HEK293 (cell line): Measurements from ENCODE around the gene LGALS4.

Experiments
- CTCF ChIA-PET: fragments of 350-600 bp; formaldehyde crosslinking; extraction: SDS; loops from one replicate; lab custom pipeline; 2021; ENCODE audit warnings: antibody characterized with exemption; lab: Yijun Ruan, JAX
- POLR2A ChIA-PET: fragments of 300-600 bp; formaldehyde crosslinking; extraction: SDS; loops from one replicate; lab custom pipeline; 2020; ENCODE audit warnings: antibody characterized with exemption, inconsistent platforms; lab: Yijun Ruan, JAX
- H3K27ac ChIP-seq: fragments of 200-500 bp; sonication (Bioruptor generic); 2 replicates; pipeline ENCODE4 v1.5.1; 2014; ENCODE audit warnings: low read depth, low read length, control low read depth, inconsistent platforms; ENCODE audit errors: extremely low read depth
- H3K36me3 ChIP-seq, 2 experiments: fragments of 200-500 bp in 1 of 2; sonication (Bioruptor generic) in 1 of 2; 1 replicate in 1 of 2; 2 replicates in 1 of 2; pipeline ENCODE4 v1.5.1; 2014 to 2017; ENCODE audit warnings: inconsistent platforms in 2 of 2, low read length in 2 of 2; ENCODE audit not compliant: control insufficient read depth in 2 of 2, insufficient read depth in 1 of 2
- H3K4me1 ChIP-seq: fragments of 200-500 bp; sonication (Bioruptor generic); 2 replicates; pipeline ENCODE4 v1.5.1; 2014; ENCODE audit warnings: mild to moderate bottlenecking, low read length, inconsistent platforms; ENCODE audit not compliant: control insufficient read depth, insufficient read depth
- H3K4me3 ChIP-seq: 2 replicates; pipeline ENCODE4 v1.5.1; 2011; ENCODE audit warnings: low read depth, mild to moderate bottlenecking, control low read depth, low read length, moderate library complexity
- H3K9me3 ChIP-seq: fragments of 200-500 bp; sonication (Bioruptor generic); 2 replicates; pipeline ENCODE4 v1.5.1; 2014; ENCODE audit warnings: low read depth, low read length, inconsistent platforms; ENCODE audit not compliant: control insufficient read depth, insufficient read depth
- KLF1 ChIP-seq: fragments of 450-650 bp; formaldehyde crosslinking; IDR thresholded peaks from 2 replicates; pipeline ENCODE4 v1.5.1; 2016; ENCODE audit warnings: missing biosample characterization, missing genetic modification characterization
- MYNN ChIP-seq: fragments of 450-650 bp; formaldehyde crosslinking; IDR thresholded peaks from 2 replicates; pipeline ENCODE4 v1.5.1; 2016; ENCODE audit warnings: missing biosample characterization, missing genetic modification characterization, borderline replicate concordance
- OSR2 ChIP-seq: fragments of 450-650 bp; formaldehyde crosslinking; IDR thresholded peaks from 2 replicates; pipeline ENCODE4 v1.5.1; 2016; ENCODE audit warnings: missing biosample characterization, missing genetic modification characterization
- SCRT1 ChIP-seq: fragments of 450-650 bp; formaldehyde crosslinking; IDR thresholded peaks from 2 replicates; pipeline ENCODE4 v1.5.1; 2016; ENCODE audit warnings: missing biosample characterization, missing genetic modification characterization, borderline replicate concordance
- SP2 ChIP-seq: fragments of 450-650 bp; formaldehyde crosslinking; IDR thresholded peaks from 2 replicates; pipeline ENCODE4 v1.5.1; 2016; ENCODE audit warnings: missing biosample characterization, missing genetic modification characterization
- TCF7L2 ChIP-seq: IDR thresholded peaks from 2 replicates; pipeline ENCODE4 v1.6.1; 2011; ENCODE audit warnings: low read depth, mild to moderate bottlenecking, inconsistent platforms, low read length, moderate library complexity, borderline replicate concordance
- ZBTB10 ChIP-seq: fragments of 450-650 bp; formaldehyde crosslinking; IDR thresholded peaks from 2 replicates; pipeline ENCODE4 v1.5.1; 2016; ENCODE audit warnings: missing biosample characterization, missing genetic modification characterization
- ZBTB11 ChIP-seq: fragments of 450-650 bp; formaldehyde crosslinking; conservative IDR thresholded peaks from 2 replicates; pipeline ENCODE4 v1.5.1; 2016; ENCODE audit warnings: low read depth, missing biosample characterization, missing genetic modification characterization
- ZBTB17 ChIP-seq: fragments of 450-650 bp; formaldehyde crosslinking; IDR thresholded peaks from 2 replicates; pipeline ENCODE4 v1.5.1; 2016; ENCODE audit warnings: missing biosample characterization, missing genetic modification characterization
- ZBTB48 ChIP-seq: fragments of 450-650 bp; formaldehyde crosslinking; IDR thresholded peaks from 2 replicates; pipeline ENCODE4 v1.5.1; 2016; ENCODE audit warnings: missing biosample characterization, missing genetic modification characterization
- ZFHX2 ChIP-seq: fragments of 450-650 bp; formaldehyde crosslinking; conservative IDR thresholded peaks from 2 replicates; pipeline ENCODE4 v1.5.1; 2016; ENCODE audit warnings: missing biosample characterization, missing genetic modification characterization
- ZNF146 ChIP-seq: fragments of 450-650 bp; formaldehyde crosslinking; IDR thresholded peaks from 2 replicates; pipeline ENCODE4 v1.5.1; 2016; ENCODE audit warnings: missing biosample characterization, missing genetic modification characterization
- ZNF148 ChIP-seq: fragments of 450-650 bp; formaldehyde crosslinking; IDR thresholded peaks from 2 replicates; pipeline ENCODE4 v1.5.0; 2017; ENCODE audit warnings: missing biosample characterization, missing genetic modification characterization, borderline replicate concordance
- ZNF155 ChIP-seq: fragments of 450-650 bp; formaldehyde crosslinking; IDR thresholded peaks from 2 replicates; pipeline ENCODE4 v1.5.1; 2016; ENCODE audit warnings: missing biosample characterization, missing genetic modification characterization
- ZNF169 ChIP-seq: fragments of 450-650 bp; formaldehyde crosslinking; IDR thresholded peaks from 2 replicates; pipeline ENCODE4 v1.5.1; 2016; ENCODE audit warnings: missing biosample characterization, missing genetic modification characterization
- ZNF223 ChIP-seq: fragments of 450-650 bp; formaldehyde crosslinking; IDR thresholded peaks from 2 replicates; pipeline ENCODE4 v1.5.1; 2016; ENCODE audit warnings: missing biosample characterization, missing genetic modification characterization
- ZNF23 ChIP-seq: fragments of 450-650 bp; formaldehyde crosslinking; IDR thresholded peaks from 2 replicates; pipeline ENCODE4 v1.5.1; 2016; ENCODE audit warnings: missing biosample characterization, missing genetic modification characterization, borderline replicate concordance
- ZNF239 ChIP-seq: fragments of 450-650 bp; formaldehyde crosslinking; IDR thresholded peaks from 2 replicates; pipeline ENCODE4 v1.5.1; 2016; ENCODE audit warnings: missing biosample characterization, missing genetic modification characterization
- ZNF510 ChIP-seq: fragments of 450-650 bp; formaldehyde crosslinking; IDR thresholded peaks from 2 replicates; pipeline ENCODE4 v1.5.1; 2018; ENCODE audit warnings: mild to moderate bottlenecking, missing genetic modification characterization, missing biosample characterization; ENCODE audit not compliant: insufficient replicate concordance
- ZNF561 ChIP-seq: fragments of 450-650 bp; IDR thresholded peaks from 2 replicates; pipeline ENCODE4 v1.5.1; 2018; ENCODE audit warnings: missing biosample characterization, missing genetic modification characterization, borderline replicate concordance
- ZNF596 ChIP-seq: fragments of 450-650 bp; IDR thresholded peaks from 2 replicates; pipeline ENCODE4 v1.5.0; 2018; ENCODE audit warnings: missing biosample characterization, mild to moderate bottlenecking, missing genetic modification characterization, moderate library complexity
- ZNF792 ChIP-seq: fragments of 450-650 bp; formaldehyde crosslinking; IDR thresholded peaks from 2 replicates; pipeline ENCODE4 v1.5.1; 2016; ENCODE audit warnings: missing biosample characterization, missing genetic modification characterization
- ZSCAN30 ChIP-seq: fragments of 450-650 bp; IDR thresholded peaks from 2 replicates; pipeline ENCODE4 v1.5.1; 2018; ENCODE audit warnings: missing biosample characterization, mild to moderate bottlenecking, missing genetic modification characterization, moderate library complexity
- ZSCAN4 ChIP-seq: fragments of 450-650 bp; formaldehyde crosslinking; IDR thresholded peaks from 2 replicates; pipeline ENCODE4 v1.5.1; 2017; ENCODE audit warnings: missing biosample characterization, missing genetic modification characterization

The LGALS4 gene

GRCh38 chr19:38849147-38849859, 36.6 kb upstream of the LGALS4 start (continued):
- TF ChIP-seq ZBTB11 (tag by site-specific recombination) (peak; percentile 57; the same call in 1 of the 2 replicates), TCF7L2 (no peak), ZNF169 (tag by site-specific recombination) (peak; percentile 46; the same call in 1 of the 2 replicates), ZBTB17 (tag by site-specific recombination) (peak; percentile 41; the same call in 1 of the 2 replicates), ZNF792 (peak; percentile 32; the same call in 1 of the 2 replicates), SP2 (peak; percentile 88), KLF1 (peak; percentile 88), MYNN (tag by site-specific recombination) (peak; percentile 33; the same call in 1 of the 2 replicates), ZNF223 (tag by site-specific recombination) (no peak), ZBTB48 (tag by site-specific recombination) (peak; percentile 29; the same call in 1 of the 2 replicates), ZNF148 (tag by site-specific recombination) (peak; percentile 66; the same call in 1 of the 2 replicates)
- TF ChIP-seq, all 188 proteins: peak for 65

- Histone ChIP-seq H3K4me1 (peaks cover 35% of the 10 kb centered on the region), H3K9me3 (no peaks in the 10 kb centered on the region), H3K4me3 (peak overlapping the region; percentile 57), H3K27ac (peak overlapping the region; percentile 100), H3K36me3 (peaks cover 54 to 56% of the 10 kb centered on the region in 2 experiments)
- CTCF ChIA-PET = interaction anchor here (0.6 to 2.2 kb wide), 13 partner anchors 15 to 491 kb away, joined by 3 to 16 read pairs (median 4); partner anchors contain the start of genes FAM98C, MRPS12, NFKBIB and SARS2
- POLR2A ChIA-PET = interaction anchor here (0.5 to 6.4 kb wide), 53 partner anchors 9 to 587 kb away, joined by 3 to 159 read pairs (median 5); partner anchors contain the start of genes ACTN4, ECH1, EIF3K and FAM98C
- TF ChIP-seq ZNF239 (tag by site-specific recombination) (no peak), ZSCAN30 (0 out of 2 replicates have a peak, but pooled peaks have one; percentile 9), ZNF146 (tag by site-specific recombination) (no peak), ZNF155 (tag by site-specific recombination) (no peak), ZFHX2 (tag by site-specific recombination) (no peak; the same call in 1 of the 2 replicates), ZNF596 (tag by site-specific recombination) (no peak), OSR2 (tag by site-specific recombination) (no peak), ZBTB17 (tag by site-specific recombination) (no peak; the same call in 1 of the 2 replicates), SCRT1 (no peak), ZNF23 (tag by site-specific recombination) (no peak), ZNF510 (tag by site-specific recombination) (no peak), ZNF561 (tag by site-specific recombination) (no peak), ZSCAN4 (peak; percentile 34; the same call in 1 of the 2 replicates), ZBTB10 (tag by site-specific recombination) (no peak), SP2 (peak; percentile 53)
Measured at GRCh38 chr19:38848299-38849146, 35.8 kb upstream of the LGALS4 start.
